Right lobe of liver (tissue), 4 donors: ENCODE results near the gene LAMTOR5.
"Not testable (repeated sequence)": the region's sequence is repeated elsewhere in the genome, so short reads cannot be mapped to it uniquely, and the experiment has no call there.

Source experiments
- CTCF ChIP-seq, 4 donors: fragments of 200-600 bp in 3 of 4; fragments of 450-650 bp in 1 of 4; IDR thresholded peaks; one replicate each; pipeline versions ENCODE4 v1.5.1 to v1.8.0; 2016 to 2022; ENCODE audit warnings: antibody characterized with exemption in 4 of 4, mild to moderate bottlenecking in 2 of 4
- POLR2A ChIP-seq: fragments of 450-650 bp; IDR thresholded peaks from one replicate; pipeline ENCODE4 v1.6.1; 2017; ENCODE audit warnings: antibody characterized with exemption, mild to moderate bottlenecking
- donor health status: DM: no; HTN: no; CAD: no.
- donor health status: DM: no; HTN: no; CAD: no.
- donor health status: DM: no; HTN: yes; CAD: no.

GRCh38 chr1:110406407-110406806, 1.1 kb downstream of the LAMTOR5 start:
- TF ChIP-seq CTCF (IDR thresholded peaks at IDR 0.05); POLR2A: not testable (repeated sequence)
